MM.1S (cell line): Measurements from ENCODE around the gene KCTD7.
A peak's percentile ranks its signal among the peaks of the same experiment; 100 is the strongest.
"Not testable (repeated sequence)": the region's sequence is repeated elsewhere in the genome, so short reads cannot be mapped to it uniquely, and the experiment has no call there.

Experiments
- DNase-seq: peaks from one replicate; pipeline ENCODE4 v3.0.0-alpha.2; 2015
- H2AFZ ChIP-seq: fragments of 300-600 bp; sonication (generic); 2 replicates; pipeline ENCODE4 v1.6.0; 2016; ENCODE audit warnings: antibody characterized with exemption, low read length
- H3F3A ChIP-seq: fragments of 300-600 bp; sonication (generic); 2 replicates; pipeline ENCODE4 v1.6.1; 2016; ENCODE audit warnings: mild to moderate bottlenecking, antibody characterized with exemption, low read length, moderate library complexity, mixed read lengths; ENCODE audit not compliant: insufficient read depth
- H3K27ac ChIP-seq: fragments of 300-600 bp; sonication (generic); 2 replicates; pipeline ENCODE4 v1.5.1; 2016; ENCODE audit warnings: mild to moderate bottlenecking, low read length
- H3K27me3 ChIP-seq: fragments of 300-600 bp; sonication (generic); replicated peaks from 2 replicates; pipeline ENCODE4 v1.6.0; 2016; ENCODE audit warnings: low read length; ENCODE audit not compliant: insufficient read depth
- H3K36me3 ChIP-seq: fragments of 300-600 bp; sonication (generic); replicated peaks from 2 replicates; pipeline ENCODE4 v1.6.1; 2016; ENCODE audit warnings: mild to moderate bottlenecking, low read length, mixed read lengths; ENCODE audit not compliant: insufficient read depth
- H3K4me1 ChIP-seq: fragments of 300-600 bp; sonication (generic); 2 replicates; pipeline ENCODE4 v1.6.1; 2016; ENCODE audit warnings: low read length, mixed read lengths
- H3K4me2 ChIP-seq: fragments of 300-600 bp; sonication (generic); 2 replicates; pipeline ENCODE4 v1.6.0; 2016; ENCODE audit warnings: low read depth, low read length
- H3K4me3 ChIP-seq: fragments of 300-600 bp; sonication (generic); 2 replicates; pipeline ENCODE4 v1.5.1; 2016; ENCODE audit warnings: low read length, mixed read lengths
- H3K79me2 ChIP-seq: fragments of 300-600 bp; sonication (generic); 2 replicates; pipeline ENCODE4 v1.6.1; 2016; ENCODE audit warnings: mixed run types, low read length, mixed read lengths
- H3K9ac ChIP-seq: fragments of 300-600 bp; sonication (generic); 2 replicates; pipeline ENCODE4 v1.6.1; 2016; ENCODE audit warnings: low read length, mixed read lengths
- H3K9me2 ChIP-seq: fragments of 300-600 bp; sonication (generic); replicated peaks from 2 replicates; pipeline ENCODE4 v1.6.1; 2016; ENCODE audit warnings: mild to moderate bottlenecking, low read length, mixed read lengths; ENCODE audit not compliant: insufficient read depth
- H3K9me3 ChIP-seq: fragments of 300-600 bp; sonication (generic); replicated peaks from 2 replicates; pipeline ENCODE4 v1.6.1; 2016; ENCODE audit warnings: mild to moderate bottlenecking, low read length, mixed read lengths; ENCODE audit not compliant: insufficient read depth
- H4K20me1 ChIP-seq: fragments of 300-600 bp; sonication (generic); 2 replicates; pipeline ENCODE4 v1.6.1; 2016; ENCODE audit warnings: mild to moderate bottlenecking, low read length, moderate library complexity, mixed read lengths; ENCODE audit not compliant: insufficient read depth
- CTCF ChIP-seq: fragments of 300-600 bp; sonication (generic); IDR thresholded peaks from 2 replicates; pipeline ENCODE4 v1.5.1; 2016; ENCODE audit warnings: antibody characterized with exemption, low read length, mixed read lengths
- EZH2 ChIP-seq: fragments of 300-600 bp; sonication (generic); optimal IDR thresholded peaks from 2 replicates; pipeline ENCODE3; 2017; ENCODE audit warnings: low read depth, mild to moderate bottlenecking, antibody characterized with exemption, low read length, mixed read lengths
- EZH2phosphoT487 ChIP-seq: fragments of 300-600 bp; sonication (generic); IDR thresholded peaks from 2 replicates; pipeline ENCODE4 v1.6.1; 2018; ENCODE audit warnings: antibody characterized with exemption, low read length

Gene KCTD7

GRCh38 chr7:66630531-66630930 lies 1.9 kb downstream of the KCTD7 start:
- Histone ChIP-seq H3K4me2 (peak overlapping the region; percentile 62; the same call in 1 of the 2 replicates), H3K79me2 (peaks cover 13% of the 10 kb centered on the region; the same call in 1 of the 2 replicates), H4K20me1 (no peaks in the 10 kb centered on the region), H3K4me3 (no peak overlapping the region), H3K27ac (no peak overlapping the region), H3K4me1 (peaks cover 25% of the 10 kb centered on the region), H3F3A (peaks cover 17% of the 10 kb centered on the region), H3K9ac (no peak overlapping the region), H2AFZ (no peak overlapping the region), H3K9me2 (no peaks in the 10 kb centered on the region), H3K36me3 (no peaks in the 10 kb centered on the region), H3K9me3 (no peaks in the 10 kb centered on the region), H3K27me3 (0 out of 2 replicates have a peak, but pooled peaks cover 3% of the 10 kb centered on the region)
- DNase-seq = no peak
- TF ChIP-seq EZH2 (no peak), EZH2phosphoT487 (no peak), CTCF (no peak)

GRCh38 chr7:66631471-66631870 lies 2.8 kb downstream of the KCTD7 start:
- Histone ChIP-seq H4K20me1 (no peaks in the 10 kb centered on the region), H3K4me2 (peak overlapping the region; percentile 62), H3K27ac (peak overlapping the region; percentile 40; the same call in 1 of the 2 replicates), H2AFZ (no peak overlapping the region), H3K9ac (peak overlapping the region; percentile 12; the same call in 1 of the 2 replicates), H3F3A (peaks cover 17% of the 10 kb centered on the region), H3K4me3 (peak overlapping the region; percentile 2; the same call in 1 of the 2 replicates), H3K9me2 (no peaks in the 10 kb centered on the region), H3K9me3 (no peaks in the 10 kb centered on the region), H3K4me1 (peaks cover 25% of the 10 kb centered on the region), H3K79me2 (peaks cover 13% of the 10 kb centered on the region; the same call in 1 of the 2 replicates), H3K27me3 (0 out of 2 replicates have a peak, but pooled peaks cover 3% of the 10 kb centered on the region), H3K36me3 (no peaks in the 10 kb centered on the region)
- TF ChIP-seq EZH2 = no peak
- no peak for TF ChIP-seq EZH2phosphoT487
- no peak for TF ChIP-seq CTCF
- DNase-seq = peak; percentile 39

- Histone ChIP-seq H3K9me2 (no peaks in the 10 kb centered on the region), H3K4me1 (peaks cover 19% of the 10 kb centered on the region), H3K36me3 (no peaks in the 10 kb centered on the region), H4K20me1 (no peaks in the 10 kb centered on the region), H3K27ac (no peak overlapping the region), H3K4me3 (no peak overlapping the region), H3K79me2 (peaks cover 8% of the 10 kb centered on the region; the same call in 1 of the 2 replicates), H3K9ac (no peak overlapping the region), H3K4me2 (no peak overlapping the region), H3K27me3 (no peaks in the 10 kb centered on the region), H3F3A (peaks cover 11% of the 10 kb centered on the region), H2AFZ (no peak overlapping the region), H3K9me3 (no peaks in the 10 kb centered on the region)
- no peak for TF ChIP-seq EZH2phosphoT487
- no peak for TF ChIP-seq CTCF
- no peak for TF ChIP-seq EZH2
- DNase-seq = no peak
Observed at GRCh38 chr7:66634816-66635215, 6.1 kb downstream of the KCTD7 start.

- DNase-seq, H3K27me3 ChIP-seq, H3K4me2 ChIP-seq, H3K4me3 ChIP-seq, H3K79me2 ChIP-seq, H4K20me1 ChIP-seq, H3K9ac ChIP-seq, H3K27ac ChIP-seq, H3K9me2 ChIP-seq, H3K36me3 ChIP-seq, H3K9me3 ChIP-seq, H2AFZ ChIP-seq: not testable (repeated sequence)
- Histone ChIP-seq H3K4me1 (peaks cover 14% of the 10 kb centered on the region), H3F3A (peaks cover 11% of the 10 kb centered on the region)
Observed at GRCh38 chr7:66635322-66635981, 6.8 kb downstream of the KCTD7 start.

- not testable (repeated sequence) for DNase-seq, H3F3A ChIP-seq, H4K20me1 ChIP-seq, H3K27me3 ChIP-seq, H3K79me2 ChIP-seq, H3K4me2 ChIP-seq, H3K36me3 ChIP-seq, H3K4me3 ChIP-seq, H2AFZ ChIP-seq, H3K9me2 ChIP-seq, H3K9me3 ChIP-seq, H3K27ac ChIP-seq, H3K4me1 ChIP-seq, H3K9ac ChIP-seq
Observed at GRCh38 chr7:66635982-66636546, 7.4 kb downstream of the KCTD7 start.
